ENCODE data around the gene CDKN2B-AS1. TPM values are rescaled to one million over a fixed set of nuclear protein-coding genes. Genes with fewer than 3 reads are reported as not detected.
A peak's percentile ranks its signal among the peaks of the same experiment; 100 is the strongest.

The CDKN2B-AS1 gene
- polyA plus RNA-seq, 1 donor from 2014 or later: not detected

DNA sequence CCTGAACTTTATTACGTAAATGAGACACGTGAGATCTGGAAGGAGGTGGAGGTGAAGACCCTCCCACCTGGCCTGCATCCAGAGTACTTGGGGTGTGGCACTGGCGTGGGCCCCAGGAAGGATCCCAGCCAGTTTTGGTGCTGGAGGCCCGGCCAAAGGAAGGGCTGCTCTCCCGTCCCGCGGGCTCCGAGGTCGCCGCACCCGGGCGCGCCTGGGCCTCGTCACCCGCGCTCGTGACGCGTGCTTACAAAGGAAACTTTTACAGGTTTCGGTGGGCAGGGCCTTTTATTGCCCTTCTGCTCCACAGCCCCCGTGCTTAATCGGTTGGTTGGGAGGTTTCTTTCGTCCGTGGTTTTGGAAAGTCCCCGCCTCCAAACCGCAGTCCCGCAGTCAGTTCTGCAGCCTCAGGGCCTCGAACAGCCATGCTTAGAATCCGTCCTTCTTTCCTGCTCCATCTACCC is 29.6 kb upstream of the CDKN2B-AS1 start:
- Histone ChIP-seq H3K9me3 (ENCODE audit: low read length) (peaks cover 14% of the 10 kb centered on the region), H3K9me2 (ENCODE audit: insufficient read depth, low read length) (no peaks in the 10 kb centered on the region), H3K4me3 (ENCODE audit: low read length) (peak overlapping the region; percentile 47), H3K79me2 (replicated peaks; ENCODE audit: insufficient read depth, low read length) (no peaks in the 10 kb centered on the region), H4K20me1 (ENCODE audit: insufficient read depth) (no peaks in the 10 kb centered on the region), H2AFZ (ENCODE audit: low read depth, low read length) (no peak overlapping the region), H3F3A (ENCODE audit: insufficient read depth, low read length, poor library complexity, severe bottlenecking) (no peaks in the 10 kb centered on the region), H3K4me2 (ENCODE audit: low read length) (no peak overlapping the region), H3K27me3 (ENCODE audit: insufficient read depth, low read depth, low read length) (peaks cover 74% of the 10 kb centered on the region), H3K27ac (ENCODE audit: low read length) (no peak overlapping the region), H3K9ac (ENCODE audit: low read length) (no peak overlapping the region), H3K36me3 (ENCODE audit: insufficient read depth, low read length) (no peaks in the 10 kb centered on the region)
- no peak for TF ChIP-seq EZH2 (IDR thresholded peaks at IDR 0.05; ENCODE audit: borderline replicate concordance, insufficient read depth, low read length, poor library complexity, severe bottlenecking)

DNA sequence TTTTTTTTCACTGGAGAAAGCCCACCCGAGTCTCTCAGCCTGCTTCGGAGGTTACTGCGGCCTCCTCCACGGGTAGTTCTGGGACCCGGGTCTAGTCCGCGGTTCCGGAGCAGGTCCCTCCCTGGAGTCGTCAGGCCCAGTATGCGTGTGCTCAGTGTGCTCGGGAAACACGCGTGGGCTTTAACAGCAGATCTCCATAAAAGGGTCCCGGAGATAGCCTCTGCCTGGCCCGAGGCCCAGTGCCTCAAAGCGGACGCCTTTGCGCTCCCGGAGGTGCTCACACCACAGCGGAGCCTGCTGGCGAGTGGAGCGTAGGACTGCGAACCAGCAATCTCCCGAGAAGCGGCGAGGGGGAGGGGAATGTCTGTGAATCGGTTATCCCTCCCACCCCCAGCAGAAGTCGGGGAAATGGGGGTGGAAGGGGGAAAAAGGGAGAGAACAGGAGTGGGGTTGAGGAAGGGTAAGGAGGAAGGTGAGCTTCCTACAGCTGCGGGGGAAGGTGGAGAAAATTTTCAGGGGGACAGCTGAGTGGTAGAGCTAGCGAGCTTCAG is 29.1 kb upstream of the CDKN2B-AS1 start:
- Histone ChIP-seq H3K9me2 (ENCODE audit: insufficient read depth, low read length) (no peaks in the 10 kb centered on the region), H3K36me3 (ENCODE audit: insufficient read depth, low read length) (no peaks in the 10 kb centered on the region), H3K79me2 (replicated peaks; ENCODE audit: insufficient read depth, low read length) (no peaks in the 10 kb centered on the region), H3K4me2 (ENCODE audit: low read length) (no peak overlapping the region), H3F3A (ENCODE audit: insufficient read depth, low read length, poor library complexity, severe bottlenecking) (no peaks in the 10 kb centered on the region), H3K4me3 (ENCODE audit: low read length) (peak overlapping the region; percentile 47), H3K9ac (ENCODE audit: low read length) (no peak overlapping the region), H3K27ac (ENCODE audit: low read length) (no peak overlapping the region), H3K27me3 (ENCODE audit: insufficient read depth, low read depth, low read length) (peaks cover 79% of the 10 kb centered on the region), H4K20me1 (ENCODE audit: insufficient read depth) (no peaks in the 10 kb centered on the region), H3K9me3 (ENCODE audit: low read length) (peaks cover 14% of the 10 kb centered on the region), H2AFZ (ENCODE audit: low read depth, low read length) (no peak overlapping the region)
- TF ChIP-seq TAF1 (IDR thresholded peaks at IDR 0.05; ENCODE audit: low read depth) (no peak), SMC3 (conservative IDR thresholded peaks at IDR 0.05; ENCODE audit: poor library complexity) (no peak), RAD21 (conservative IDR thresholded peaks at IDR 0.05) (peak; percentile 18), EZH2 (IDR thresholded peaks at IDR 0.05; ENCODE audit: borderline replicate concordance, insufficient read depth, low read length, poor library complexity, severe bottlenecking) (no peak), MXI1 (conservative IDR thresholded peaks at IDR 0.05; ENCODE audit: poor library complexity, severe bottlenecking) (no peak), EP300 (conservative IDR thresholded peaks at IDR 0.05; ENCODE audit: poor library complexity, severe bottlenecking) (no peak), POLR2AphosphoS5 (IDR thresholded peaks at IDR 0.05) (no peak)
- TF ChIP-seq, protein P1, sequence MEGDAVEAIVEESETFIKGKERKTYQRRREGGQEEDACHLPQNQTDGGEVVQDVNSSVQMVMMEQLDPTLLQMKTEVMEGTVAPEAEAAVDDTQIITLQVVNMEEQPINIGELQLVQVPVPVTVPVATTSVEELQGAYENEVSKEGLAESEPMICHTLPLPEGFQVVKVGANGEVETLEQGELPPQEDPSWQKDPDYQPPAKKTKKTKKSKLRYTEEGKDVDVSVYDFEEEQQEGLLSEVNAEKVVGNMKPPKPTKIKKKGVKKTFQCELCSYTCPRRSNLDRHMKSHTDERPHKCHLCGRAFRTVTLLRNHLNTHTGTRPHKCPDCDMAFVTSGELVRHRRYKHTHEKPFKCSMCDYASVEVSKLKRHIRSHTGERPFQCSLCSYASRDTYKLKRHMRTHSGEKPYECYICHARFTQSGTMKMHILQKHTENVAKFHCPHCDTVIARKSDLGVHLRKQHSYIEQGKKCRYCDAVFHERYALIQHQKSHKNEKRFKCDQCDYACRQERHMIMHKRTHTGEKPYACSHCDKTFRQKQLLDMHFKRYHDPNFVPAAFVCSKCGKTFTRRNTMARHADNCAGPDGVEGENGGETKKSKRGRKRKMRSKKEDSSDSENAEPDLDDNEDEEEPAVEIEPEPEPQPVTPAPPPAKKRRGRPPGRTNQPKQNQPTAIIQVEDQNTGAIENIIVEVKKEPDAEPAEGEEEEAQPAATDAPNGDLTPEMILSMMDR (IDR thresholded peaks at IDR 0.05; ENCODE audit: poor library complexity, severe bottlenecking): peak; percentile 45
- TF ChIP-seq, protein P2, sequence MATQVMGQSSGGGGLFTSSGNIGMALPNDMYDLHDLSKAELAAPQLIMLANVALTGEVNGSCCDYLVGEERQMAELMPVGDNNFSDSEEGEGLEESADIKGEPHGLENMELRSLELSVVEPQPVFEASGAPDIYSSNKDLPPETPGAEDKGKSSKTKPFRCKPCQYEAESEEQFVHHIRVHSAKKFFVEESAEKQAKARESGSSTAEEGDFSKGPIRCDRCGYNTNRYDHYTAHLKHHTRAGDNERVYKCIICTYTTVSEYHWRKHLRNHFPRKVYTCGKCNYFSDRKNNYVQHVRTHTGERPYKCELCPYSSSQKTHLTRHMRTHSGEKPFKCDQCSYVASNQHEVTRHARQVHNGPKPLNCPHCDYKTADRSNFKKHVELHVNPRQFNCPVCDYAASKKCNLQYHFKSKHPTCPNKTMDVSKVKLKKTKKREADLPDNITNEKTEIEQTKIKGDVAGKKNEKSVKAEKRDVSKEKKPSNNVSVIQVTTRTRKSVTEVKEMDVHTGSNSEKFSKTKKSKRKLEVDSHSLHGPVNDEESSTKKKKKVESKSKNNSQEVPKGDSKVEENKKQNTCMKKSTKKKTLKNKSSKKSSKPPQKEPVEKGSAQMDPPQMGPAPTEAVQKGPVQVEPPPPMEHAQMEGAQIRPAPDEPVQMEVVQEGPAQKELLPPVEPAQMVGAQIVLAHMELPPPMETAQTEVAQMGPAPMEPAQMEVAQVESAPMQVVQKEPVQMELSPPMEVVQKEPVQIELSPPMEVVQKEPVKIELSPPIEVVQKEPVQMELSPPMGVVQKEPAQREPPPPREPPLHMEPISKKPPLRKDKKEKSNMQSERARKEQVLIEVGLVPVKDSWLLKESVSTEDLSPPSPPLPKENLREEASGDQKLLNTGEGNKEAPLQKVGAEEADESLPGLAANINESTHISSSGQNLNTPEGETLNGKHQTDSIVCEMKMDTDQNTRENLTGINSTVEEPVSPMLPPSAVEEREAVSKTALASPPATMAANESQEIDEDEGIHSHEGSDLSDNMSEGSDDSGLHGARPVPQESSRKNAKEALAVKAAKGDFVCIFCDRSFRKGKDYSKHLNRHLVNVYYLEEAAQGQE (IDR thresholded peaks at IDR 0.05; ENCODE audit: borderline replicate concordance): no peak

Data from neural cell (in vitro differentiated cells).